NCI-H748 treated with DMSO at 0.1 percent for 48 hours (cell line): ENCODE results near the gene RNF225.
"Not testable (repeated sequence)": the region's sequence is repeated elsewhere in the genome, so short reads cannot be mapped to it uniquely, and the experiment has no call there.

Experiments
- DNase-seq: peaks from one replicate; lab custom pipeline; 2025; lab: John Stamatoyannopoulos, UW

The RNF225 gene

GRCh38 chr19:58409010-58409790, 13.7 kb downstream of the RNF225 start:
- peak; percentile 49 for DNase-seq

- DNase-seq: no peak
Measured at GRCh38 chr19:58416604-58417003, 21.1 kb downstream of the RNF225 start.

GRCh38 chr19:58417071-58417470, 21.6 kb downstream of the RNF225 start:
- no peak for DNase-seq

- no peak for DNase-seq
Measured at GRCh38 chr19:58428617-58429016, 33.2 kb downstream of the RNF225 start.

- no peak for DNase-seq
Measured at GRCh38 chr19:58429745-58430144, 34.3 kb downstream of the RNF225 start.

- DNase-seq: no peak
Measured at GRCh38 chr19:58434217-58434616, 38.8 kb downstream of the RNF225 start.

GRCh38 chr19:58439576-58440554, 44.4 kb downstream of the RNF225 start, which contains the start of gene ZNF132:
Gene ZNF132 (minus strand): TSS chr19:58440153. CDS start chr19:58439821, 332 bp downstream.
- DNase-seq: peak; percentile 99

GRCh38 chr19:58440556-58440955, 45.1 kb downstream of the RNF225 start:
- DNase-seq: no peak

- DNase-seq: not testable (repeated sequence)
Measured at GRCh38 chr19:58442986-58443385, 47.5 kb downstream of the RNF225 start.
